OCI-LY1 (cell line): ENCODE measurements around the gene LEFTY1.

Experiments
- H2AFZ ChIP-seq: fragments of 200-600 bp; sonication (generic), shearing (Covaris generic); 2 replicates; pipeline ENCODE4 v1.6.0; 2014; ENCODE audit warnings: antibody characterized with exemption, mild to moderate bottlenecking, low read length
- H3F3A ChIP-seq: fragments of 200-600 bp; sonication (generic), shearing (Covaris generic); 2 replicates; pipeline ENCODE4 v1.6.0; 2014; ENCODE audit warnings: mild to moderate bottlenecking, antibody characterized with exemption, low read length, moderate library complexity; ENCODE audit not compliant: insufficient read depth
- H3K27ac ChIP-seq: fragments of 200-600 bp; sonication (generic); 2 replicates; pipeline ENCODE4 v1.5.1; 2014; ENCODE audit warnings: low read length, mixed run types, mild to moderate bottlenecking, low read depth; ENCODE audit not compliant: poor library complexity, severe bottlenecking
- H3K27me3 ChIP-seq: fragments of 200-600 bp; sonication (generic); 2 replicates; pipeline ENCODE4 v1.6.0; 2014; ENCODE audit warnings: antibody characterized with exemption, mild to moderate bottlenecking, low read length, moderate library complexity; ENCODE audit not compliant: insufficient read depth
- H3K36me3 ChIP-seq: fragments of 200-600 bp; sonication (generic); 2 replicates; pipeline ENCODE4 v1.6.1; 2014; ENCODE audit warnings: mild to moderate bottlenecking, antibody characterized with exemption, low read length, moderate library complexity, mixed read lengths; ENCODE audit not compliant: insufficient read depth
- H3K4me1 ChIP-seq: fragments of 200-600 bp; sonication (generic); 2 replicates; pipeline ENCODE4 v1.5.1; 2014; ENCODE audit warnings: mild to moderate bottlenecking, low read length, moderate library complexity; ENCODE audit not compliant: insufficient read depth, severe bottlenecking
- H3K4me2 ChIP-seq: fragments of 200-600 bp; sonication (generic), shearing (Covaris generic); 2 replicates; pipeline ENCODE4 v1.6.1; 2014; ENCODE audit warnings: low read length
- H3K4me3 ChIP-seq: fragments of 200-600 bp; sonication (generic); 2 replicates; pipeline ENCODE4 v1.5.1; 2014; ENCODE audit warnings: low read length, low read depth, mild to moderate bottlenecking, mixed read lengths; ENCODE audit not compliant: poor library complexity, severe bottlenecking
- H3K79me2 ChIP-seq: fragments of 200-600 bp; shearing (Covaris generic); 2 replicates; pipeline ENCODE4 v1.6.1; 2016; ENCODE audit warnings: mixed run types, low read length, mixed read lengths; ENCODE audit not compliant: insufficient read depth
- H3K9ac ChIP-seq: fragments of 200-600 bp; sonication (generic), shearing (Covaris generic); 2 replicates; pipeline ENCODE4 v1.6.1; 2014; ENCODE audit warnings: mild to moderate bottlenecking, low read length, mixed read lengths
- H3K9me2 ChIP-seq: fragments of 200-600 bp; sonication (generic), shearing (Covaris generic); 2 replicates; pipeline ENCODE4 v1.6.1; 2014; ENCODE audit warnings: low read depth, mild to moderate bottlenecking, low read length, mixed read lengths
- H3K9me3 ChIP-seq: fragments of 200-600 bp; shearing (Covaris generic); 2 replicates; pipeline ENCODE4 v1.6.1; 2014; ENCODE audit warnings: low read length, mixed read lengths
- H4K20me1 ChIP-seq: fragments of 200-600 bp; sonication (generic), shearing (Covaris generic); 2 replicates; pipeline ENCODE4 v1.6.0; 2016; ENCODE audit warnings: mild to moderate bottlenecking, low read length; ENCODE audit not compliant: insufficient read depth
- EZH2 ChIP-seq: fragments of 200-600 bp; sonication (generic), shearing (Covaris generic); IDR thresholded peaks from 2 replicates; pipeline ENCODE4 v1.8.0; 2017; ENCODE audit warnings: borderline replicate concordance, mixed run types, mild to moderate bottlenecking, antibody characterized with exemption, low read length, moderate library complexity, mixed read lengths
- TF ChIP-seq, protein P1 (sequence below): fragments of 200-600 bp; sonication (generic), shearing (Covaris generic); IDR thresholded peaks from 2 replicates; pipeline ENCODE4 v1.5.1; 2017; ENCODE audit warnings: mild to moderate bottlenecking, antibody characterized with exemption, low read length, moderate library complexity, mixed read lengths

The LEFTY1 gene

GRCh38 chr1:225908773-225909172, 19.8 kb upstream of the LEFTY1 start:
- Histone ChIP-seq H3K4me2 (no peak overlapping the region), H3K27me3 (no peaks in the 10 kb centered on the region), H2AFZ (no peak overlapping the region), H3K9me3 (no peaks in the 10 kb centered on the region), H4K20me1 (no peaks in the 10 kb centered on the region), H3K4me3 (no peak overlapping the region), H3K36me3 (no peaks in the 10 kb centered on the region), H3K79me2 (no peaks in the 10 kb centered on the region), H3K9ac (no peak overlapping the region), H3K9me2 (no peaks in the 10 kb centered on the region), H3K4me1 (peaks cover 35% of the 10 kb centered on the region), H3K27ac (no peak overlapping the region), H3F3A (no peaks in the 10 kb centered on the region)
- TF ChIP-seq EZH2, result no peak
- TF ChIP-seq, protein P1, sequence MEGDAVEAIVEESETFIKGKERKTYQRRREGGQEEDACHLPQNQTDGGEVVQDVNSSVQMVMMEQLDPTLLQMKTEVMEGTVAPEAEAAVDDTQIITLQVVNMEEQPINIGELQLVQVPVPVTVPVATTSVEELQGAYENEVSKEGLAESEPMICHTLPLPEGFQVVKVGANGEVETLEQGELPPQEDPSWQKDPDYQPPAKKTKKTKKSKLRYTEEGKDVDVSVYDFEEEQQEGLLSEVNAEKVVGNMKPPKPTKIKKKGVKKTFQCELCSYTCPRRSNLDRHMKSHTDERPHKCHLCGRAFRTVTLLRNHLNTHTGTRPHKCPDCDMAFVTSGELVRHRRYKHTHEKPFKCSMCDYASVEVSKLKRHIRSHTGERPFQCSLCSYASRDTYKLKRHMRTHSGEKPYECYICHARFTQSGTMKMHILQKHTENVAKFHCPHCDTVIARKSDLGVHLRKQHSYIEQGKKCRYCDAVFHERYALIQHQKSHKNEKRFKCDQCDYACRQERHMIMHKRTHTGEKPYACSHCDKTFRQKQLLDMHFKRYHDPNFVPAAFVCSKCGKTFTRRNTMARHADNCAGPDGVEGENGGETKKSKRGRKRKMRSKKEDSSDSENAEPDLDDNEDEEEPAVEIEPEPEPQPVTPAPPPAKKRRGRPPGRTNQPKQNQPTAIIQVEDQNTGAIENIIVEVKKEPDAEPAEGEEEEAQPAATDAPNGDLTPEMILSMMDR, result no peak

- no peak overlapping the region for H3K9ac ChIP-seq
Measured at GRCh38 chr1:225908013-225908640, 19.2 kb upstream of the LEFTY1 start.

DNA sequence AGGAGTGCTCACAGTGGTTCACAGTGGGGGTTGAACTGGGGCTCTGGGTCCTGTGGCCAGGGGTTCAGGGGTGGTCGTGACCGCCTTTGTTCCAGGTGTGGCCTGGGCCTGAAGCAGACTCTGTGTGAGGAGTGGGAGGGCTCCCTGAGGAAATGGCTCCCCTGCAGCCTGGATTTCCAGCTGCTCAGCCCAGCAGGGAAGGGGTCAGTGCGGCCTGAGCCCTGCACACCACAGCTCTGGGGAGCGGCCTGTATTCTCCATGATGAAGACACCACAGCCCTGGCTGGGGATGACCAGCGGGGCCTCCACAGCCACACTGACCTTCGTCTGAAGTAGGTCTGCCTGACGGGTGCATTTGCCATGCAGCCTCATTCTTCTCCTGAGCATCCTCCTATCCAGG, 18.4 kb upstream of the LEFTY1 start:
- no peaks in the 10 kb centered on the region for H3K27me3 ChIP-seq
- H3K4me2 ChIP-seq, result no peak overlapping the region
- H3K36me3 ChIP-seq, result no peaks in the 10 kb centered on the region
- H3K4me3 ChIP-seq, result no peak overlapping the region
- no peak overlapping the region for H2AFZ ChIP-seq
- no peak overlapping the region for H3K27ac ChIP-seq
- no peaks in the 10 kb centered on the region for H3K9me2 ChIP-seq
- H3K9me3 ChIP-seq, result no peaks in the 10 kb centered on the region
- no peaks in the 10 kb centered on the region for H3K79me2 ChIP-seq
- no peak overlapping the region for H3K9ac ChIP-seq
- no peak for TF ChIP-seq EZH2
- TF ChIP-seq, protein P1, result no peak
- peaks cover 35% of the 10 kb centered on the region for H3K4me1 ChIP-seq
- H4K20me1 ChIP-seq, result no peaks in the 10 kb centered on the region
- H3F3A ChIP-seq, result no peaks in the 10 kb centered on the region

More at GRCh38 chr1:225908013-225908640, 19.2 kb upstream of the LEFTY1 start:
- Histone ChIP-seq H2AFZ (no peak overlapping the region), H4K20me1 (no peaks in the 10 kb centered on the region), H3K9me2 (no peaks in the 10 kb centered on the region), H3F3A (no peaks in the 10 kb centered on the region), H3K36me3 (no peaks in the 10 kb centered on the region), H3K27me3 (no peaks in the 10 kb centered on the region), H3K4me1 (peaks cover 35% of the 10 kb centered on the region), H3K4me3 (no peak overlapping the region), H3K4me2 (no peak overlapping the region), H3K79me2 (no peaks in the 10 kb centered on the region), H3K9me3 (no peaks in the 10 kb centered on the region), H3K27ac (no peak overlapping the region)
- no peak for TF ChIP-seq EZH2
- TF ChIP-seq, protein P1, result no peak
